Stimulated activated CD8-positive, alpha-beta memory T cell treated with anti-CD3 and anti-CD28 coated beads, Interleukin-15, amount 100 ng/mL, for 1 hour (primary cell): ENCODE data around the gene DGKH.

ENCODE experiments used
- DNase-seq: peaks from one replicate; pipeline ENCODE4 v3.0.0-alpha.2; 2020; ENCODE audit warnings: low read depth

The DGKH gene

DNA sequence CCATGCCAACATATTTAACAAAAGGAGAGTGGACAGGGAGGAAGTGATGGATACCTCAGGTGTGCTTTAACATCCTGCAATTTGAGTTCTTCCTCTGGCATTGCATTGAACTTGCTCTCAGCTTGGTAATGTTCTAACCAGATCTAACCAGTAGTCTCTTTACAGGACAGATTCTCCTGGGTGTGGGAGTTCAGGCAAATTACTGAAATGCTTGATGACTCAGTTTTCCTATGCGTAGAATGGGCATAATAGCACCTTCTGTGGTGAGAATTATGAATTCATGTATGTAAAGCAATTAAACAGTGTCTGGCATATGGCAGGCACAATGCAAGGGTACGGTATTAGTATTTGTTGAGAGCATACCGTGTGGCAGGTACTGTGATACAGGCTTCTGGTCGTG lies 227.1 kb downstream of the DGKH start:
- no peak for DNase-seq

DNA sequence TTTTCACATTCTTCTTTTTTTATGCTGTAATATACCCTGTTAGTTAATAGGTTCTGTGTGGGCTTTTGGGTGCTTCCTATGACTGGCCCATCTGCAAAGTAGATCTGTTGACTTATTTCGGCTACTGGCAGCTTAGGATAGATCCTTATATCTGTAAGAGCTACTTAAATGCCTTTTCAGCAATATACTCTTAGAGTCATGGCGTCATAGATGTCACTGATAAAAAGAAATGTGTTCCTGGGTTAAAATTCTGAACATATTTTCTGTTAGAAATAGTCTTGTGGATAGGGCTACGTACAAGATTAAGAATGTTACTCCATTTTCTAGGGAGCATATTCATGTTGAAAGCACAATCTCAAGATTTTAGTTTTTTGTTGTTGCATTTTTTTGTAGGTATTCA lies 228.2 kb downstream of the DGKH start:
- DNase-seq, result no peak

DNA sequence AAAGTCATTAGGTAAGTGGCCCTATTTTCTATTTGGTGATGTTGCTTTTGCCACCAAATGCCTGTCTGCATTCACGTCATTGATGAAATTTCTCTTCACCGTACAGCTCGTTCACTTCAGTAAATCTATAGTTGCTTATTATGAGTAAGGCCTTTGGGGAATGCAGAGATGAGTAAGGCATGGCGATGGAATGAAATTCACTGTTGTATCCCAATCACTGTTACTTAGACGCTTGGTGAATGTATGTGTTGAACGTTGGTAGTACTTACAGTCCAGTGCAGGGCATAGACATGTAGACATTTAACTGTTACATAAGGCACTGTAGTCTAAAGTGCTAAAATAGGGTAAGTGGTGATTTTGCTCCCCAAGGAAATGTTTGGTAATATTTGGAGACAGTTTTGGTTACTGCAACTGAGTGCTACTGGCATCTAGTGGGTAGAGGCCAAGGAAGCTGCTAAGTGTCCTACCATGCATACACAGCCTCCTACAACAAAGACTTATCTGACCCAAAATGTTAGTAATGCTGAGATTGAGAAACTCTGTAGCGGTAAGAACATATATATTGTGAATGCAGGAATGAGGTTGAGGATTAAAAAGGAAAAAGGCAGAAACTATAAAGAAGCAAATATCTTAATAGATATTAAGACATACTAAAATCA lies 229.3 kb downstream of the DGKH start:
- DNase-seq, result no peak

DNA sequence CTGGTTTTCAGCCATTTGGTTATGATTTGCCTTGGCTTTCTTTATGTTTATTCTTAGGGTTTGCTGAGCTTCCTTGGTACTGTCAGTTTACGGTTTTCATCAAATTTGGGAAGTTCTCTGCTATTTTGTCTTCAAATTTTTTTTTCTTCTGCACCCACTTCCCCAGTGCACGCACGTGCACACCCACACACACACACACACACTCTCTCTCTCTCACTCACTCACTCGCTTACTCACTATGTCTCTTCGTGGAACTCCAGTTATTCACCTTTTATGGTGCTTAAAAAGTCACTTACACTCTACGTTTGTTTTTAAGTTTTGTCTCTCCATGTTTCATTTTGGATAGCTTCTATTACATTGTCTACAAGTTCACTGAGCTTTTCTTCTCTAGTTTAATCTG lies 230.6 kb downstream of the DGKH start:
- DNase-seq, result no peak

DNA sequence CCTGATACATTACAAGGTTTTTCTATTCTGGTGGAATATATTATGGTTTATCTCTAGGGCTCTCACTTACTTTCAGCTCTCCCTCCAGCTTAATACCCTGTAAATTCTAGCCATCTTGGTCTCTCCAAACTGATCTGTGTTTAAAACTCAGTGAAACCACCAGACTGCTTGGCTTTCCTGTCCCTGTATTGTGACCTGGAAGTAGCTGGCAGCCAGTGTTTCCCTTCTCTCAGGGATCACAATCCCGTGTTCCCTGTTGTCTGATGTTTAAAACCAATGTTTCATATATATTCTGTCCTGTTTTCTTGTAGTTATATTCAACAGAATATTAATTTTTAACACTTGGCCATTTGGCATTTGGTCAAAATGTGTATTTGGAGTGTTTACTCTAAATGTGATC lies 231.5 kb downstream of the DGKH start:
- no peak for DNase-seq

DNA sequence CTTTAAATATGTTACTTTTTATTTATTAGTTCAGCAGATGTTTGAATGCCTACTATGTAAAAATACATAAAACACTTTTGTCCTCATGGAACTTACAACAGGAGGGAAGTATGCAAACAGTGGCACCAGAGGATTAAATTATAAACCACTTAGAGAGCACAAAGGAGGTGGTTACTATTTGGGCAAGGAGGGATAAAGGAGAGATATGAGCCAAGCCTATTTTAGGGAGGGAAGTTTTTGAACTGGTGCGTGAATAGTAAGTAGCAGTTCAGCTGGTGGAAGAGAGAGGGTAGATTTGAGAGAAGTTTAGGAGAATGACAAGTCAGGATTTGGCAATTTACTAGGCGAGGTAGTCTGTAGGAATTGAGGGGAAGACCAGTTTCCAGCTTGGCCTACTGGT lies 232.1 kb downstream of the DGKH start:
- DNase-seq, result no peak

DNA sequence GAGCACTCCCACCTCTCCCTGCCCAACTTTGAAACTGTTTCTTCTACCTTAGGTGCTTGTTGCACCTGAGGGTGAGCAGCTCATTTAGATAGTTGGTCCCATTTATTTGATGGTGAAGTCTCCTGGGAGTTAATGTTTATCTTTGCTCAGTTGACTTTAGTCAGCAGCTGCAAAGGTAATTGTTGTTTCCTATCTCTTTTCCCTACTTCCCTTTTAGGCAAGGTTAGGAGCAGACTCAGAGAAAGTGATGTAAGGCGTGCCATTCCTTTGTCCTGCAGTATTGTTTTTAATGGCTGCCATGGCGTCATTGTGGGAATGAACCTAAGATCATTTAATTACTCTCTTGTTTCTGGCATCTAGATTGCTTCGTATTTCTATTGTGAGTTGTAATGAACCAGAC lies 235.1 kb downstream of the DGKH start:
- no peak for DNase-seq

DNA sequence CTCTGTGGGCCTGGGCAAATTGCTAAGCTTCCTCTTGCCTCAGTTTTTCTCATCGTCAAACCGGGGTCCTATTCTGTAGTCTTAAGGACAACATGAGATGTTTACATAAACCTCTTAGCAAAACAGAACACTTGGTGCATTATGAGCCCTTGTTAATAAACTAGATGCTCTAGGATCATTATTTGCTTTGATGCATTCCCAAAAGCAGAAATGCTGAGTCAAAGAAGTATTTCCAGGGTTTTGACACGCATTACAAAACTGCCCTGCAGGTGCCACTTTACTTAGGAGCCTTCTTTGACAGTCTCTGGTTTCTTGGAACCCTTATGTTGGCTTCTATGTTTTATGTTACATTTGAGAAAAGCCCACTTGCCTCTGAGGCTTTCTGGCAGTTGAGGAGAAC lies 235.6 kb downstream of the DGKH start:
- DNase-seq, result no peak
